ENCODE results near the gene TAL2.
"Not testable (repeated sequence)": the region's sequence is repeated elsewhere in the genome, so short reads cannot be mapped to it uniquely, and the experiment has no call there.

TAL2 gene

DNA sequence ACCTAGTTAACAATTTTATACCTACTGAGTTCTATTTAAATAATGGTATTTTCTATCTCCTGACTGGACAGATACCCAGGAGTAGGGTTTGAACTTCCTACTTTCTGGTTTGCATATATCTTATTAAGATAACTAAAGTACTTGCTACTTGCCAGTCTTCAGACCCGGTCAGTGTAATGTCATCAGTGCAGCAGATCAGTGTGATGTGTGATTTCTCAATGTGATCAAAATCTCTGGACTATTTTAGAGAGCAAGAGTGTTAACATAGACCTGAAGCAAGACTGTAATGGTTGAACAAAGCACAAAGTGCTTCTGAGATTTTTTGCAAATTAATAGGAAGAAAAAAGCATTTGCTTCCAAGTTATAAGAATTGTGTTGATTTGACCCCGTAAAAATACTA is 38.9 kb downstream of the TAL2 start:
- H3K4me3 ChIP-seq (ENCODE audit: low read length): no peak overlapping the region
- TF ChIP-seq, protein P1, sequence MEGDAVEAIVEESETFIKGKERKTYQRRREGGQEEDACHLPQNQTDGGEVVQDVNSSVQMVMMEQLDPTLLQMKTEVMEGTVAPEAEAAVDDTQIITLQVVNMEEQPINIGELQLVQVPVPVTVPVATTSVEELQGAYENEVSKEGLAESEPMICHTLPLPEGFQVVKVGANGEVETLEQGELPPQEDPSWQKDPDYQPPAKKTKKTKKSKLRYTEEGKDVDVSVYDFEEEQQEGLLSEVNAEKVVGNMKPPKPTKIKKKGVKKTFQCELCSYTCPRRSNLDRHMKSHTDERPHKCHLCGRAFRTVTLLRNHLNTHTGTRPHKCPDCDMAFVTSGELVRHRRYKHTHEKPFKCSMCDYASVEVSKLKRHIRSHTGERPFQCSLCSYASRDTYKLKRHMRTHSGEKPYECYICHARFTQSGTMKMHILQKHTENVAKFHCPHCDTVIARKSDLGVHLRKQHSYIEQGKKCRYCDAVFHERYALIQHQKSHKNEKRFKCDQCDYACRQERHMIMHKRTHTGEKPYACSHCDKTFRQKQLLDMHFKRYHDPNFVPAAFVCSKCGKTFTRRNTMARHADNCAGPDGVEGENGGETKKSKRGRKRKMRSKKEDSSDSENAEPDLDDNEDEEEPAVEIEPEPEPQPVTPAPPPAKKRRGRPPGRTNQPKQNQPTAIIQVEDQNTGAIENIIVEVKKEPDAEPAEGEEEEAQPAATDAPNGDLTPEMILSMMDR (IDR thresholded peaks at IDR 0.05; ENCODE audit: insufficient read depth, low read depth, low read length, missing control alignments): no peak
- no peak for DNase-seq (ENCODE audit: low read depth)

DNA sequence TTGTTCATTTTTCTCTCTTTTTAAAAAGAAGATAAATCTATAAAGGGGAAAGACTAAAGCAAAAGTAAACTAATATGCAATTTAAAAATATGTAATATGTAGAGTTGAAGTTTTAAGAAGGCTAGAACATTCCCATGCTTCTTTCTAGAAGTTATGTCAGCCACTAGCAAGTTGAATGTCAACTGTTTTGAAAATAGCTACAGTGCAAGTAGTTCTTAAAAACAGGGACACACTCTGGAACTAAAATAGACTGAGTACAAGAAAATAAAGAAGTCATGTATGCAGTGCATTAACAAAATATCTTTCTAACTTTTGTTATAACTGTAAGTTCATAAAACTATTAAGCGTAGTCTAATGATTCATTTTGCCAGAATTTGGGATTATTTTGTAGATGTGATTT is 40.0 kb downstream of the TAL2 start:
- TF ChIP-seq, protein P1 (IDR thresholded peaks at IDR 0.05; ENCODE audit: insufficient read depth, low read depth, low read length, missing control alignments): no peak
- no peak overlapping the region for H3K4me3 ChIP-seq (ENCODE audit: low read length)
- DNase-seq (ENCODE audit: low read depth): no peak

DNA sequence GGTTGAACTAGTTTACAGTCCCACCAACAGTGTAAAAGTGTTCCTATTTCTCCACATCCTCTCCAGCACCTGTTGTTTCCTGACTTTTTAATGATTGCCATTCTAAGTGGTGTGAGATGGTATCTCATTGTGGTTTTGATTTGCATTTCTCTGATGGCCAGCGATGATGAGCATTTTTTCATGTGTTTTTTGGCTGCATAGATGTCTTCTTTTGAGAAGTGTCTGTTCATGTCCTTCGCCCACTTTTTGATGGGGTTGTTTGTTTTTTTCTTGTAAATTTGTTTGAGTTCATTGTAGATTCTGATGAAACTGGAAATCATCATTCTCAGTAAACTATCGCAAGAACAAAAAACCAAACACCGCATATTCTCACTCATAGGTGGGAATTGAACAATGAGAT is 41.4 kb downstream of the TAL2 start:
- DNase-seq (ENCODE audit: low read depth); H3K4me3 ChIP-seq (ENCODE audit: low read length): not testable (repeated sequence)

DNA sequence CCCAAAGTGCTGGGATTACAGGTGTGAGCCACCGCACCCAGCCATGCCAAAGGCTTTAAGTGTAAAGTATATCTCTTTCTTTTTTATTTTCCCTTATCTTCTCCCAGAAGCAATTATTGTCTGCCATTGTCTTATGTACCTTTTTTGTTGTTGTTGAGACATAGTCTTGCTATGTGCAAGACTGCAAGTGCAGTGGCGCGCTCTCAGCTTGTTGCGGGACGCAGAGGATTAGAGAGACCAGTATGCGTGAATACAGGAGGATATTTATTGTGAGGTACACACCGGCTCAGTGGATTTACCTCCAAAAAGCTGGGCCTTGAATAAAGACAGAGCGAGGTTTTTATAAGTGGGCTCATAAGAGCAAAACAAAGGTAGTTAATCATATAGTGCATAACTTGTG is 43.9 kb downstream of the TAL2 start:
- H3K4me3 ChIP-seq (ENCODE audit: low read length): no peak overlapping the region
- no peak for DNase-seq (ENCODE audit: low read depth)
- TF ChIP-seq, protein P1 (IDR thresholded peaks at IDR 0.05; ENCODE audit: insufficient read depth, low read depth, low read length, missing control alignments): no peak

DNA sequence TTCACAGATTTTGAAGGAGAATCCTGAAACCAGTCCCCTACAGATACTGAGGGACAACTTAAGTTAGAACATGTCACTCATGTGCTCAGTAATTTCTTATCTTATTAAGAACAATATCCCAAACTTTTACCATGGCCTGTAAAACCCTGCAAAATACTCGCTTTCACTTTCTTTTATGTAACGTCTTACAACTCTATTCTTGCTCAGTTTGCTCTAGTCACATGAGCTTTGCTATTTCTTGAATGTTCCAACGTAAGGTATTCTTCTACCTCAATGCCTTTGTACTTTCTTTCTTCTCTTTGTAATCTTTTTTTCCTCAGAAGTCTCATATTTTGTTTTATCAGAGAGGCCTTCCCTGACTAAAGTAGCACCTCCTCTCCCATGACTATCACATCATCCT is 46.1 kb downstream of the TAL2 start:
- DNase-seq (ENCODE audit: low read depth): no peak
- H3K4me3 ChIP-seq (ENCODE audit: low read length): no peak overlapping the region
- TF ChIP-seq, protein P1 (IDR thresholded peaks at IDR 0.05; ENCODE audit: insufficient read depth, low read depth, low read length, missing control alignments): no peak

DNA sequence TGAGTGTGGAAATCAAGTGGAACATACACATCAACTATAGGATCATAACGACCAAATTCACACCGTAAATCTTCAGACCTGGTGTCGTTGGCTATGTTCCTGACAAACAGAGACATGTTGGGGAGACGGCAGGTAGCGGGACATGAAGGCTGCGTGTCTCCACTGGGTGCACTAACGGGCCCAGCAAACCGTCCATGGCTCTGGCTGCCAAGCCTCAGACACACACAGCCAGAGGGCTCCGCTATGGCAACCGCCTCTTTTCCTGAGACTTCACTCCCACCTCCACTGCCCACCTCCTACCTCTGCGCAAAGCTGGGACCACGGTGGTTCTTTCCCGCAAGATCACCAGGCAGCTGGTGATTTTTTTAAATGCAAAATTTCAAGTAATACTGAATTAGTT is 48.4 kb downstream of the TAL2 start:
- no peak for DNase-seq (ENCODE audit: low read depth)
- TF ChIP-seq, protein P1 (IDR thresholded peaks at IDR 0.05; ENCODE audit: insufficient read depth, low read depth, low read length, missing control alignments): no peak
- H3K4me3 ChIP-seq (ENCODE audit: low read length): no peak overlapping the region

DNA sequence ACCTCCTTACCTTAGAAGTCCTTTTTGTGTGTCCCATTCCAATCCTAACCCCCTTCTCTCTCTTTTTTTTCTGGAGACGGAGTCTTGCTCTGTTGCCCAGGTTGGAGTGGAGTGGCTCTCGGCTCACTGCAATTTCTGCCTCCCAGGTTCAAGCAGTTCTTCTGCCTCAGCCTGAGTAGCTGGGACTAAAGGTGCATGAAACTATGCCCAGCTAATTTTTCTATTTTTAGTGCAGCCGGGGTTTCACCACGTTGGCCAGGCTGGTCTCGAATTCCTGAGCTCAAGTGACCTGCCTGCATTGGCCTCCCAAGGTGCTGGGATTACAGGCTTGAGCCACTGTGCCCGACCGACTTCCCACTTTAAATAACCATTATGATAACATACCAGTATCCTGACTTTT is 49.6 kb downstream of the TAL2 start:
- TF ChIP-seq, protein P1 (IDR thresholded peaks at IDR 0.05; ENCODE audit: insufficient read depth, low read depth, low read length, missing control alignments): no peak
- no peak overlapping the region for H3K4me3 ChIP-seq (ENCODE audit: low read length)
- DNase-seq (ENCODE audit: low read depth): no peak

DNA sequence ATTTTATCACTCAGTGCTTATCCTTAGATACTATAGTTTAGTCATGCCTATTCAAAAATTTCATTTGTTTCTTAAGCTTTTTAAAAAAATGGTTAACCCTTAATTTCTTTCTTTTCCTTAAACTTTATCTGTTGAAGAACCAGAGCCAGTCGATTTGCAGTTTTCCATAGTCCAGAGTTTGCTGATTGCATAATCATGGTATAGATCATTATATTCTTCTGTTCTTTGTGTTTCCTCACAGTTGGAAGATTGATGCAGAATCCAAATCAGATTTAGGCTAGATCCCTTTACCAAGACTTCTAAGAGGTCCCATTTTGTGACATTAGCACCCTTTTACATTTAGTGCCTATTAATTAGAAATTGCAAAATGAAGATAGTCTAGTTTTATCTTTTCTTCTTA is 50.0 kb downstream of the TAL2 start:
- no peak overlapping the region for H3K4me3 ChIP-seq (ENCODE audit: low read length)
- DNase-seq (ENCODE audit: low read depth): no peak
- TF ChIP-seq, protein P1 (IDR thresholded peaks at IDR 0.05; ENCODE audit: insufficient read depth, low read depth, low read length, missing control alignments): no peak

All from epithelial cell of esophagus (primary cell).